Neural progenitor cell (in vitro differentiated cells): ENCODE results near the gene SLC4A11.

Experiments used
- CTCF ChIP-seq: fragments of 200-600 bp; sonication (generic); IDR thresholded peaks from 2 replicates; pipeline ENCODE4 v1.5.1; 2017; ENCODE audit warnings: antibody characterized with exemption, mild to moderate bottlenecking
- EZH2 ChIP-seq: fragments of 200-600 bp; sonication (generic); IDR thresholded peaks from 2 replicates; pipeline ENCODE4 v1.6.1; 2017; ENCODE audit warnings: antibody characterized with exemption, mild to moderate bottlenecking, moderate library complexity

GRCh38 chr20:3204124-3204794, 34.7 kb downstream of the SLC4A11 start, which contains the start of gene DDRGK1:
- TF ChIP-seq CTCF = no peak
- no peak for TF ChIP-seq EZH2
